ENCODE measurements around the gene MED9.

DNA sequence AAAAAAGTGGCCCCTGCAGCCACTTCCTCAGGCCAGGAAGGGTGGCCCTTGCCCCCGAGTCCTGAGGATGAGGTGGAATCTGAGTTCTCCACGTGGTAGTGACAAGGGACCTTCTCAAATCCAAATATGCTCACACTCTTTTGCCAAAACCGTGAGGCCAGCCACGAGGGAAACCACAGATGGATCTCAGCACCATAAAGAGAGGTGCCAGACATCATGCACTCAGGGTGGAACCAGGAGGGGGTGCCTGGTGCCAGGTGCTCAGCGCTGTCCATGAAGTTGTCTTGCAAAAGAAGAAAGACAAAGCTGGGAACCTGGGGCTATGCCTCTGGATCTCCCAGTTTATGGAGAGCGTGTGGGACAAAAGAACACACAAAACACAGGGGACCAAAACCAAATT, 45.2 kb upstream of the MED9 start:
- TF ChIP-seq, protein P1, sequence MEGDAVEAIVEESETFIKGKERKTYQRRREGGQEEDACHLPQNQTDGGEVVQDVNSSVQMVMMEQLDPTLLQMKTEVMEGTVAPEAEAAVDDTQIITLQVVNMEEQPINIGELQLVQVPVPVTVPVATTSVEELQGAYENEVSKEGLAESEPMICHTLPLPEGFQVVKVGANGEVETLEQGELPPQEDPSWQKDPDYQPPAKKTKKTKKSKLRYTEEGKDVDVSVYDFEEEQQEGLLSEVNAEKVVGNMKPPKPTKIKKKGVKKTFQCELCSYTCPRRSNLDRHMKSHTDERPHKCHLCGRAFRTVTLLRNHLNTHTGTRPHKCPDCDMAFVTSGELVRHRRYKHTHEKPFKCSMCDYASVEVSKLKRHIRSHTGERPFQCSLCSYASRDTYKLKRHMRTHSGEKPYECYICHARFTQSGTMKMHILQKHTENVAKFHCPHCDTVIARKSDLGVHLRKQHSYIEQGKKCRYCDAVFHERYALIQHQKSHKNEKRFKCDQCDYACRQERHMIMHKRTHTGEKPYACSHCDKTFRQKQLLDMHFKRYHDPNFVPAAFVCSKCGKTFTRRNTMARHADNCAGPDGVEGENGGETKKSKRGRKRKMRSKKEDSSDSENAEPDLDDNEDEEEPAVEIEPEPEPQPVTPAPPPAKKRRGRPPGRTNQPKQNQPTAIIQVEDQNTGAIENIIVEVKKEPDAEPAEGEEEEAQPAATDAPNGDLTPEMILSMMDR (IDR thresholded peaks at IDR 0.05) = no peak
- TF ChIP-seq POLR2A (IDR thresholded peaks at IDR 0.05) = no peak
- TF ChIP-seq POLR2AphosphoS5 (IDR thresholded peaks at IDR 0.05) = no peak
